ENCODE results near the gene GTPBP4. TPM values are rescaled to one million over a fixed set of nuclear protein-coding genes. Genes with fewer than 3 reads are reported as not detected.
"Not testable (repeated sequence)": the region's sequence is repeated elsewhere in the genome, so short reads cannot be mapped to it uniquely, and the experiment has no call there.

The GTPBP4 gene
- total RNA-seq, 1 experiment from 2014 or later = 62.5 TPM

- ChIA-PET CTCF (no interaction called here), POLR2A (ENCODE audit: unreplicated experiment) (no interaction called here)
- H3K79me2 ChIP-seq (ENCODE audit: low read depth) = peaks cover 15% of the 10 kb centered on the region
Measured at GRCh38 chr10:1006573-1006972, 18.3 kb downstream of the GTPBP4 start.

GRCh38 chr10:1007583-1007982 is 19.3 kb downstream of the GTPBP4 start:
- H3K9me3 ChIP-seq (ENCODE audit: insufficient read depth, low read depth) = no peaks in the 10 kb centered on the region
- H3K79me2 ChIP-seq (ENCODE audit: low read depth) = peaks cover 13% of the 10 kb centered on the region
- H3K4me2 ChIP-seq = no peak overlapping the region
- H3K27me3 ChIP-seq (ENCODE audit: insufficient read depth, low read depth) = no peaks in the 10 kb centered on the region
- no peak overlapping the region for H3K4me3 ChIP-seq
- no TSS peak for BruUV-seq (replicated peaks)
- peaks cover 30% of the 10 kb centered on the region for H3K36me3 ChIP-seq (ENCODE audit: low read depth)
- intact Hi-C loops (cut with micrococcal nuclease; ENCODE audit: unreplicated experiment) = no loop called here
- ChIA-PET POLR2A (ENCODE audit: unreplicated experiment) (no interaction called here), CTCF (no interaction called here)
- no peaks in the 10 kb centered on the region for H3K9me2 ChIP-seq (ENCODE audit: insufficient read depth)
- TF ChIP-seq EZH2 (IDR thresholded peaks at IDR 0.05; ENCODE audit: low read depth) (no peak), CTCF (conservative IDR thresholded peaks at IDR 0.05) (no peak)
- no peaks in the 10 kb centered on the region for H3K4me1 ChIP-seq (replicated peaks; ENCODE audit: insufficient read depth)
- H2AFZ ChIP-seq = no peak overlapping the region
- peaks cover 18% of the 10 kb centered on the region for H4K20me1 ChIP-seq (ENCODE audit: insufficient read depth)
- no peak for DNase-seq
- no peak overlapping the region for H3K27ac ChIP-seq
- H3F3A ChIP-seq (ENCODE audit: insufficient read depth, low read depth) = no peaks in the 10 kb centered on the region

More at GRCh38 chr10:1006573-1006972, 18.3 kb downstream of the GTPBP4 start:
- TF ChIP-seq EZH2 (IDR thresholded peaks at IDR 0.05; ENCODE audit: low read depth) (no peak), CTCF (conservative IDR thresholded peaks at IDR 0.05) (no peak)
- Histone ChIP-seq H4K20me1 (ENCODE audit: insufficient read depth) (peaks cover 28% of the 10 kb centered on the region), H3K9me3 (ENCODE audit: insufficient read depth, low read depth) (no peaks in the 10 kb centered on the region), H2AFZ (no peak overlapping the region), H3K4me1 (replicated peaks; ENCODE audit: insufficient read depth) (no peaks in the 10 kb centered on the region), H3K4me2 (no peak overlapping the region), H3K36me3 (ENCODE audit: low read depth) (peaks cover 26% of the 10 kb centered on the region), H3K9me2 (ENCODE audit: insufficient read depth) (no peaks in the 10 kb centered on the region), H3K4me3 (no peak overlapping the region), H3K27me3 (ENCODE audit: insufficient read depth, low read depth) (no peaks in the 10 kb centered on the region), H3K27ac (no peak overlapping the region), H3F3A (ENCODE audit: insufficient read depth, low read depth) (no peaks in the 10 kb centered on the region)
- intact Hi-C loops (cut with micrococcal nuclease; ENCODE audit: unreplicated experiment) = no loop called here
- DNase-seq = no peak
- BruUV-seq (replicated peaks) = no TSS peak

GRCh38 chr10:1009071-1009494 is 20.8 kb downstream of the GTPBP4 start:
- no peaks in the 10 kb centered on the region for H3K79me2 ChIP-seq (ENCODE audit: low read depth)
- POLR2A ChIA-PET (ENCODE audit: unreplicated experiment) = no interaction called here
- no peaks in the 10 kb centered on the region for H3K9me2 ChIP-seq (ENCODE audit: insufficient read depth)
- no peak for DNase-seq
- no peak for TF ChIP-seq CTCF (conservative IDR thresholded peaks at IDR 0.05)
- intact Hi-C loops (cut with micrococcal nuclease; ENCODE audit: unreplicated experiment) = no loop called here
- H2AFZ ChIP-seq = no peak overlapping the region
- no peaks in the 10 kb centered on the region for H3F3A ChIP-seq (ENCODE audit: insufficient read depth, low read depth)
- CTCF ChIA-PET = no interaction called here
- no peaks in the 10 kb centered on the region for H3K4me1 ChIP-seq (replicated peaks; ENCODE audit: insufficient read depth)
- H3K9me3 ChIP-seq (ENCODE audit: insufficient read depth, low read depth) = no peaks in the 10 kb centered on the region
- no peak overlapping the region for H3K4me3 ChIP-seq
- H3K4me2 ChIP-seq = no peak overlapping the region
- no TSS peak for BruUV-seq (replicated peaks)
- H4K20me1 ChIP-seq (ENCODE audit: insufficient read depth) = peaks cover 8% of the 10 kb centered on the region; the same call in 1 of the 2 replicates
- no peaks in the 10 kb centered on the region for H3K27me3 ChIP-seq (ENCODE audit: insufficient read depth, low read depth)
- no peak overlapping the region for H3K27ac ChIP-seq
- peaks cover 23% of the 10 kb centered on the region for H3K36me3 ChIP-seq (ENCODE audit: low read depth)

- POLR2A ChIA-PET (ENCODE audit: unreplicated experiment); H3K79me2 ChIP-seq (ENCODE audit: low read depth); H3K9me3 ChIP-seq (ENCODE audit: insufficient read depth, low read depth); H3K9me2 ChIP-seq (ENCODE audit: insufficient read depth); H3K4me2 ChIP-seq; H3K4me1 ChIP-seq (replicated peaks; ENCODE audit: insufficient read depth); intact Hi-C loops (cut with micrococcal nuclease; ENCODE audit: unreplicated experiment); H2AFZ ChIP-seq; H3K27ac ChIP-seq; H4K20me1 ChIP-seq (ENCODE audit: insufficient read depth); H3K27me3 ChIP-seq (ENCODE audit: insufficient read depth, low read depth); H3F3A ChIP-seq (ENCODE audit: insufficient read depth, low read depth); H3K4me3 ChIP-seq; DNase-seq; CTCF ChIA-PET; BruUV-seq (replicated peaks): not testable (repeated sequence)
- peaks cover 23% of the 10 kb centered on the region for H3K36me3 ChIP-seq (ENCODE audit: low read depth)
Measured at GRCh38 chr10:1009947-1010346, 21.7 kb downstream of the GTPBP4 start.

All from PC-9 (cell line).